Stimulated activated CD4-positive, alpha-beta T cell treated with anti-CD3 and anti-CD28 coated beads, Interleukin-15, amount 100 ng/mL, for 48 hours (primary cell): ENCODE measurements around the gene VAPA.

Experiments
- DNase-seq, 2 donors: peaks; one replicate each; pipeline ENCODE4 v3.0.0-alpha.2; 2020; ENCODE audit warnings: low read depth in 2 of 2

VAPA gene

GRCh38 chr18:10002280-10002679 is 88.5 kb downstream of the VAPA start:
- no peak for DNase-seq

- no peak for DNase-seq
Observed at GRCh38 chr18:10003281-10003680, 89.5 kb downstream of the VAPA start.

- no peak for DNase-seq
Observed at GRCh38 chr18:10003866-10004265, 90.0 kb downstream of the VAPA start.

GRCh38 chr18:10006311-10006893 is 92.6 kb downstream of the VAPA start:
- DNase-seq = no peak

- DNase-seq = no peak
Observed at GRCh38 chr18:10008006-10008647, 94.3 kb downstream of the VAPA start.
